Testis (tissue), 2 donors: ENCODE measurements around the gene HSPA1L.

Experiments
- POLR2A ChIP-seq: fragments of 450-650 bp; IDR thresholded peaks from one replicate; pipeline ENCODE4 v1.6.1; 2017; ENCODE audit warnings: antibody characterized with exemption, mild to moderate bottlenecking, moderate library complexity
- TF ChIP-seq, protein P1 (sequence below), 3 experiments: fragments of 450-650 bp in 2 of 3; fragments of 200-600 bp in 1 of 3; sonication (generic) in 1 of 3; IDR thresholded peaks; one replicate each; pipeline ENCODE4 v1.5.1; 2016 to 2019; ENCODE audit warnings: antibody characterized with exemption in 3 of 3, mild to moderate bottlenecking in 2 of 3, moderate library complexity in 1 of 3

DNA sequence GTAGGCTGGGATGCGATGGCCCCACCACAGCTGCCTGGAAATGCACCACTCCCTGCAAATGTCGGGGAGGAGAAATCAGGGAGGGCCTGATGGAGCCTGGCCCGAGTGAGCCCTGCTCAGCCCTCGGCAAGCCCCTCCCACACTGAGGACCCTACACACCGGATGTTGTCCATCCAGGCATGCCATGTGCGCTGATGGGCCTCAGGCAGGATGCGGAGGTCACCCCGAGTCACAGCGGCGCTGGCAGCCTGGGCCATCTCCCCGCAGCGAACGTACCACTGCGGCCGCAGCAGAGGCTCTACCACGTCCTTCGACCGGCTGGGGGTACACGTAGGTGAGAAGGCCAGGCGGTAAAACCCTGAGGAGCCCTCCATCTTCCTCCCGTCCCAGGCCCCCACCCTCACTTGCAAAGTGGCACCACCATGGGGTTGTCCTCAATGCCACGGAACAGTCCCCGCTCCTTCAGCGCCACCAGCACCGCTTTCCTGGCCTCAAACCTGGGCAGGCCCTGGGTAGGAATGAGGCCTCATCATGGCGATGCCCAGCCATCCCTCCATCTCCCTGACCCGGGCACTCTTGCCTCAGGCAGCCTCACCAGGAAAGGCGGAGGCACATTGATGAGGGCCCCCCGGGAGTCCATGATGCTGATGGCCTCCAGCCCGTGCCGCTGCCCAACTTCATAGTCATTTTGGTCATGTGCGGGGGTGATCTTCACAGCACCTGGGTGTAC lies 32.8 kb downstream of the HSPA1L start:
- TF ChIP-seq, protein P1, sequence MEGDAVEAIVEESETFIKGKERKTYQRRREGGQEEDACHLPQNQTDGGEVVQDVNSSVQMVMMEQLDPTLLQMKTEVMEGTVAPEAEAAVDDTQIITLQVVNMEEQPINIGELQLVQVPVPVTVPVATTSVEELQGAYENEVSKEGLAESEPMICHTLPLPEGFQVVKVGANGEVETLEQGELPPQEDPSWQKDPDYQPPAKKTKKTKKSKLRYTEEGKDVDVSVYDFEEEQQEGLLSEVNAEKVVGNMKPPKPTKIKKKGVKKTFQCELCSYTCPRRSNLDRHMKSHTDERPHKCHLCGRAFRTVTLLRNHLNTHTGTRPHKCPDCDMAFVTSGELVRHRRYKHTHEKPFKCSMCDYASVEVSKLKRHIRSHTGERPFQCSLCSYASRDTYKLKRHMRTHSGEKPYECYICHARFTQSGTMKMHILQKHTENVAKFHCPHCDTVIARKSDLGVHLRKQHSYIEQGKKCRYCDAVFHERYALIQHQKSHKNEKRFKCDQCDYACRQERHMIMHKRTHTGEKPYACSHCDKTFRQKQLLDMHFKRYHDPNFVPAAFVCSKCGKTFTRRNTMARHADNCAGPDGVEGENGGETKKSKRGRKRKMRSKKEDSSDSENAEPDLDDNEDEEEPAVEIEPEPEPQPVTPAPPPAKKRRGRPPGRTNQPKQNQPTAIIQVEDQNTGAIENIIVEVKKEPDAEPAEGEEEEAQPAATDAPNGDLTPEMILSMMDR (IDR thresholded peaks at IDR 0.05), result no peak
- TF ChIP-seq POLR2A, result no peak
